HG02623 (cell line): ENCODE results near the gene NT5C2.
A peak's percentile ranks its signal among the peaks of the same experiment; 100 is the strongest.

Source experiments
- ATAC-seq: cut with Tn5 transposase; IDR thresholded peaks from one replicate; pipeline ENCODE4 v1.9.1; 2021; ENCODE audit warnings: moderate library complexity; ENCODE audit not compliant: unreplicated experiment

The NT5C2 gene

DNA sequence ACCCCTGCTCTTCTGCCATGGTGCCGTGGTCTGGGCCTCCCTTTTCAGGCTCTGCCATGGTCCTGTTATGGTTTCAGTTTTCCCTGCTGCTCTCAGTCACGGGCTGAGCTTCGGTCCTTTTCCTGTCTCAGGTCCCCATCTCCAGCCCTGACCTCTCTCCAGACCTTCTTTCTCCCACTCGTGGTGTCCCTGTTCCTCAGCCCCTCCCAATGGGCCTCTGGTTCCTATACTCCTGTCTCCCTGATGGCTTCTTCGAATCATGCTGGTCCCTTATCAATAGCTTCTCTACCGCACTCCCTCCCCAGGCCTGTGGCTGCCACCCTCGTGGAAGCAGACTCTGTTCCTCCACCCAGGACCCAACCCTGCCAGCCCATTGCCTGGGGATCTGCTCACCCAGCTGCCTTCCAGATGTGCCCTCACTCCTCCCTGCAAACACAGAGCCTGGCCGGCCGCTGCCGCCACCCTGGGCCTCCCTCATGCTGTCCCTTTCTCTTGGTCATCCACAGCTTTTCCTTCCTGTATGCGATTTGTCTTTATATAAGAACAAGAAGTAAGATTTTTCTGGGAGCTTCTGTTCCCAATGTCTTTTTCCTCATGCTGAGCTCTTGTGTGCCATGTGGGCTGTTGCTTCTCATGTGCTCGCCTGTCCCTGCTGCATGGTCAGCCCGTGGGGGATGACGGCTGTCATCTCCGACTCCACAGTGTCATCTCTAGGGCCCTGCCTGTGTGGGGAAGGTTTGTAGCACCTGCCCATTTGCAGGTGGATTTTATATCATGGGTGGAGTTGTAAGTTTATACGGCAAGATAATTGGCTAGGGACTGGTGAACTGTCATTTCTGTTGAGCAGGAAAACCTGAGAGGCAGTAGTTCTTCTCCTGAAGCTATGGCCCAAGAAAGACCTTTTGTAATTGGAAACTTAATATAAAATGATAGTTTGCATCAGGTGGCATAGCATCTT is 126.7 kb downstream of the NT5C2 start:
- no peak for ATAC-seq

DNA sequence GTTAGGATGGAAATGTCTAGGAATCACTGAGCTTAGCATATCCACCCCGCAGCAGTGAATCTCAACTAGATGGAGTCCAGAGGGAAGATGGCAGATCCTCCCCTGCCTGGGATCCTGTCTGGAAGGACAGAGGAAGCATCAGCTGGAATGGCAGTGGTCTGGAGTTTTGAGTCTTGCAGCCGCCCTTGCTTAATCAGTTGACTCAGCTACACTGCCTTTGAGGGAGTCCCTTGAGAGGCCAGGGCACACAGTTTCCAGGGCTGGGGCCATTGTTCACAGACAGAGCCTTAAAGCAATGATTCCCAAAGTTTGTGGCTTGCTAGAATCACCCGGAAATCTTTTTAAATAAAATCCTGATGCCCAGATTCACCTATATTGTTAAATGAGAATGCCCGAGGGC is 128.1 kb downstream of the NT5C2 start:
- no peak for ATAC-seq

- ATAC-seq = no peak
Observed at GRCh38 chr10:103062854-103063590, 130.1 kb downstream of the NT5C2 start.

DNA sequence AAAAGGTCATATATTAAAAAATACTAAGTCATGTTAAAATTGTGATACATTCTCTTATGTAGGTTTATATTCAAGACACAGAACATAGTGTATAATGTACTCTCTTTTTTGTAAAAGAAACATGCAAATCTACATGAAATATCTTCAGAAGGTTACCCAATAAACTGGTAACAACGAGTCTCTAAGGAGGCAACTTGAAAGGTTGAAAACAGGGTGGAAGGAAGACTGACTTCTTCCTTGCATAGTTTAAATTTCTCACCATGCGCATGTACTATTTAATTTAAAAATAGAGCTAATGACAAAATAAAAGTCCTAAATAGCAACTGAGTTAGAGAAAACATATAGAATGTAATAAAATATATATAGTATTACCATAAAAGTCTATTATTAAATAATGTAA is 132.5 kb downstream of the NT5C2 start:
- no peak for ATAC-seq

DNA sequence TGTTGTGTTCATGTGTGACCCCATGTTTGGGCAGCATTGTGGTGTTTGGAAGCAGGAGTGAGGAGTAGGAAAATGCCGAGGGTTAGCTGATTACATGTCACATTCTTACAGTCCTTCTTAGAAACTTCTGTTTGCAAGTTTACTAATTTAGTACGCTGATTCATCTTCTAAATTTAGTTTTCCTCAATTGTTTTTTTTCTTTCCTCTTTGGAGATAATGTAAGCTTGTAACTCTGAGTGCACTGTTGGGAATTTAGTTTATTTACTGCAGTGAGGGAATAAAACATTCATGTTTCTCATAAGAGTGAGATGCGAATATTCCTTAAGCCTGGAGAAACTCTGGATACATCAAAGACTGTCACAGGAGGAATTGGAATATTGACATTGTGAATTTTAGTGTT is 135.0 kb downstream of the NT5C2 start:
- ATAC-seq = no peak

GRCh38 chr10:103055105-103055504 is 138.0 kb downstream of the NT5C2 start:
- ATAC-seq = no peak

DNA sequence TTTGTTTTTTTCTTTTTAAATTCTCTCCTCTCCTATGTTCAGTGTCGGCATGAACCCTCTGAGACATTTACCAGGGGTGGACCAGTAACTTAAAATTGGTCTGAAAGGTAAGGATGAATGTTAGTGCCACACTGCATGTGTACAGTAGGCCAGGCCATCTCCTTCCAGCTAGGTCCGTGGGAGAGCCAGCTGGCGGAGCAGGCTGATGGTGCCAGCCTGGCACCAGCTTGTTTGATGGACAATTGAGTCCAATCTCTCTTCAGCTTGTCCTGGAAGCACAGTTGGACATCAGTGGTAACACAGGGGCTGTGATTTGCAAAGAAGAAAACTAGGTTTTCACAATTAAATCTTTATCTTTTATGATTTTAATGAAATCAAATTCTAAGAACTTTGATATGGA is 138.5 kb downstream of the NT5C2 start:
- no peak for ATAC-seq

- peak; percentile 57 for ATAC-seq
Observed at GRCh38 chr10:103053659-103054581, 139.2 kb downstream of the NT5C2 start.

GRCh38 chr10:103049237-103049636 is 143.8 kb downstream of the NT5C2 start:
- no peak for ATAC-seq

GRCh38 chr10:103047381-103047780 is 145.7 kb downstream of the NT5C2 start:
- no peak for ATAC-seq

DNA sequence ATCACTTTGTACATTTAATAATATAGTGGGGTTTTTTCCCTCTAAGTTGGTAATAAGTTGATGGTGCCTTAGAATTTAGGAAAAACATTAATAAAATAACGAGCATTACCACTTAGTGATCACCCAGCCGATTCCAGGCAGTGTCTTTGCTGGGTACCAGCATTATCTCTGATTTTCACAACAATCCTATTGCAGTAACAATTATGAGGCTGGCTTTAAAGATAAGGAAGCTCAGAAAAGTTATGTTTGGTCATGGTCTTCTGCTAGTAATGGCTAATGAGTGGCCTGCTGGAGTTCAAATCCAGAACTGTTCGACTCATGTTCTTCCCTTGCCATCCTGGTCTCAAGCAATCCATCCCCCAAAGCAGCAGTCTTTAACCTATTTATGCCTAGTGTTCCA is 147.1 kb downstream of the NT5C2 start:
- no peak for ATAC-seq

GRCh38 chr10:103044942-103045489 is 148.1 kb downstream of the NT5C2 start:
- ATAC-seq = no peak

DNA sequence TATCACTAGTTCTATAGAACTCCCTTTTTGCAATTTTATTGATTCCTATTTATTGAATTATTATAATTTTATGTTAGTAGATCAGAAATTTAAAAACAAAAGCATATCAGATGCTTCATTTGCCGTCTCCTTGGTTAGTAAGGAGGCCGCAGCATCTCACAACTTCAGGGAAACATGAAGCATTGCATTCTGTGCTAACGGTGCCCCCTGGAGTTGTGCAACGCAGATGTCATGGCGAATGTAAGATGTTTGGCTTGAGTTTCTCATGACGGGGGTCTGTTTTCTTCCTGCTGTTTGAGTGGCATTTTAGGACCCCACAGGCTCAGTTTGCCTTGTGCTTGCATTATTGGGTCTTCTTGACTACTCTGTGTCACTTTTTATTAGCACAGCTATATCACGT is 150.2 kb downstream of the NT5C2 start:
- ATAC-seq = no peak

DNA sequence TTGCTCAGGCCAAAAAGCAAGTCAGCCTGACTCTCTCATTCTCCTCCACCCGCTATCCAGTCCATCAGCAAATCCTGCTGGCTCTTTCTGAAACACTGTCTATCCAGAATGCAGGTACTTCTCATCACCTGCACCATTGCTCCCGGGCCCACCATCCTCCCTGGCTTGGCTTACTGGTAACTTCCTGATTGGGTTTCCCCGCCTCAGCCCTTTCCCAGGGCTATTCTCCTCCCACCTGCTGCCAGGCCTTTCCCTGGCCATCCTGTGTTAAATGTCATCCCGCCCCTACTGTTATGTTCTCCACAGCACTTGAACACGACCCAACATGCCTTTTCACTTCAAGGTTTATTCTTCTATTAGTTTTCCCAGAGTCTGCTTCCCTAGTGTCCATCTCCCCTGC is 150.9 kb downstream of the NT5C2 start:
- ATAC-seq = no peak

- no peak for ATAC-seq
Observed at GRCh38 chr10:103041391-103041790, 151.7 kb downstream of the NT5C2 start.

DNA sequence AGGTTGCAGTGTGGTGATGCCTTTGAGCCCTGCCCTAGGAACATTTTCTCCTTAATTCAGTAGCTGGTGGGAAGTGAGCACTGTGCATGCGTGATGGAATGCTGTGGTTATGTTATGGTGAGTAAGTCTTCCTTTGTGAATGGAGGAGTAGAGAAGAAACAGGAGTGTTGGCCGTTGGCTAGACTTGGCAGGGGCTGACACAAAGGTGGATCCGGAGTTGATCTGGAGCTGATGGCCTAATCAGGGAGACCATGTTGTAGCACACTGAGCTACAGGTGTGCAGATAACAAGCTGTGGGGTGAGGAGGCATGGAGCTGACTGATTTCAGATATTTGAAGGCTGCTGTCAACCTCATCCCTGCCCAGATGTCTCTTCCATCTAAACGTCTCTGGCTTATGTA is 152.7 kb downstream of the NT5C2 start:
- ATAC-seq = no peak

DNA sequence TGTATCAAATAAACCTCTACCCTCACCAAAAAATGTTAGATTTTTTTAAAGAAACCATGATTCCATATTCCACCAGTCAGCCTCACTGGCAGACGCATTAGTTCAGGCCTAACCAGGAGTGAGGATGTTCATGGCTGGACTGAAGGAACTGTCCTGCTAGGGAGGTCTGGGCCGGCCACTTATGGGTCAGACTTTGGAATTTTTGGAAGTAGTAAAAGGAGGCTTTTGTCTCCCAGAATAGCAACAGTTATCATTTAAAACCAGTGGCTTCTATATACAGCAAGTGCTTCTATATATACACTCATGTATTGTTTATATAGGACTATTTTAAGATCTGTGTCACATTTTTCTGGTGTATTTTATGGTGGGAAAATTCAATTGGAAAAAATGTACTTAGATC is 154.5 kb downstream of the NT5C2 start:
- ATAC-seq = no peak
